ENCODE results near the gene TENT4A. TPM values are rescaled to one million over a fixed set of nuclear protein-coding genes. Genes with fewer than 3 reads are reported as not detected.

Gene TENT4A
- total RNA-seq, 1 donor = 21.4 TPM

GRCh38 chr5:6715758-6716628 lies 2.8 kb downstream of the TENT4A start:
- TF ChIP-seq, protein P1, sequence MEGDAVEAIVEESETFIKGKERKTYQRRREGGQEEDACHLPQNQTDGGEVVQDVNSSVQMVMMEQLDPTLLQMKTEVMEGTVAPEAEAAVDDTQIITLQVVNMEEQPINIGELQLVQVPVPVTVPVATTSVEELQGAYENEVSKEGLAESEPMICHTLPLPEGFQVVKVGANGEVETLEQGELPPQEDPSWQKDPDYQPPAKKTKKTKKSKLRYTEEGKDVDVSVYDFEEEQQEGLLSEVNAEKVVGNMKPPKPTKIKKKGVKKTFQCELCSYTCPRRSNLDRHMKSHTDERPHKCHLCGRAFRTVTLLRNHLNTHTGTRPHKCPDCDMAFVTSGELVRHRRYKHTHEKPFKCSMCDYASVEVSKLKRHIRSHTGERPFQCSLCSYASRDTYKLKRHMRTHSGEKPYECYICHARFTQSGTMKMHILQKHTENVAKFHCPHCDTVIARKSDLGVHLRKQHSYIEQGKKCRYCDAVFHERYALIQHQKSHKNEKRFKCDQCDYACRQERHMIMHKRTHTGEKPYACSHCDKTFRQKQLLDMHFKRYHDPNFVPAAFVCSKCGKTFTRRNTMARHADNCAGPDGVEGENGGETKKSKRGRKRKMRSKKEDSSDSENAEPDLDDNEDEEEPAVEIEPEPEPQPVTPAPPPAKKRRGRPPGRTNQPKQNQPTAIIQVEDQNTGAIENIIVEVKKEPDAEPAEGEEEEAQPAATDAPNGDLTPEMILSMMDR (IDR thresholded peaks at IDR 0.05; ENCODE audit: extremely low read depth, low read depth, low read length) = no peak
- Histone ChIP-seq H3K27me3 (ENCODE audit: insufficient read depth, low read length) (no peaks in the 10 kb centered on the region), H4K20me1 (ENCODE audit: insufficient read depth, low read length) (peaks cover 55% of the 10 kb centered on the region), H3K9me3 (ENCODE audit: low read depth, low read length) (no peaks in the 10 kb centered on the region), H3K4me2 (ENCODE audit: insufficient read depth, low read length) (peak overlapping the region; percentile 86), H2AFZ (ENCODE audit: low read length) (no peak overlapping the region), H3K4me1 (ENCODE audit: insufficient read depth, low read length) (peaks cover 35% of the 10 kb centered on the region), H3K4me3 (ENCODE audit: insufficient read depth, low read length) (peak overlapping the region; percentile 80), H3K27ac (ENCODE audit: low read depth, low read length) (peak overlapping the region; percentile 36), H3K79me2 (ENCODE audit: insufficient read depth, low read length) (peaks cover 67% of the 10 kb centered on the region), H3K36me3 (ENCODE audit: insufficient read depth, low read length) (no peaks in the 10 kb centered on the region)
- DNase-seq (ENCODE audit: insufficient read length, low spot score, missing footprints) = no peak

GRCh38 chr5:6716629-6717149 lies 3.5 kb downstream of the TENT4A start:
- Histone ChIP-seq H4K20me1 (ENCODE audit: insufficient read depth, low read length) (peaks cover 59% of the 10 kb centered on the region), H3K4me3 (ENCODE audit: insufficient read depth, low read length) (no peak overlapping the region), H3K4me1 (ENCODE audit: insufficient read depth, low read length) (peaks cover 39% of the 10 kb centered on the region)

DNA sequence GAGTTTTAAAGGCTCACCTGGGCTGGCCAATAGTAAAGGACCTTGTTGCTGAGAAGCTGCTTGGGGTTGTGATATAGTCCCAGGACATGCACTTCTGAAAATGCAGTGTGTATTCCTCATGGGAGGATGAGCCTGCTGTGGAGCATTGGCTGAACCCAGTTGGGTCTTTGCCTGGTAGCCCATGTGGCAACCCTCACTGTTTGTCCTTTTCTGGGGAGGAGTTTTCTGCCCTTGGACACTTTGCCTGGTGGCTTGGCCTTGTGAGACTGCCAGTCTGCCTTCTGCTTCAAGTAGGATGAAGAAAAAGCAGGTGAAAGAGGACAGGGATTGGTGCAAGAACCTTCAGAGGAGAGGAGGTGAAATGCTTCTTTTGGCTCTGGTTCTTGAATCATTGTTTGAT lies 4.0 kb downstream of the TENT4A start:
- TF ChIP-seq, protein P1 (IDR thresholded peaks at IDR 0.05; ENCODE audit: extremely low read depth, low read depth, low read length) = no peak
- Histone ChIP-seq H3K27ac (ENCODE audit: low read depth, low read length) (no peak overlapping the region), H3K4me2 (ENCODE audit: insufficient read depth, low read length) (no peak overlapping the region), H3K27me3 (ENCODE audit: insufficient read depth, low read length) (no peaks in the 10 kb centered on the region), H3K79me2 (ENCODE audit: insufficient read depth, low read length) (peaks cover 79% of the 10 kb centered on the region), H3K36me3 (ENCODE audit: insufficient read depth, low read length) (no peaks in the 10 kb centered on the region), H3K4me1 (ENCODE audit: insufficient read depth, low read length) (peaks cover 41% of the 10 kb centered on the region), H3K9me3 (ENCODE audit: low read depth, low read length) (no peaks in the 10 kb centered on the region), H4K20me1 (ENCODE audit: insufficient read depth, low read length) (peaks cover 64% of the 10 kb centered on the region), H2AFZ (ENCODE audit: low read length) (no peak overlapping the region), H3K4me3 (ENCODE audit: insufficient read depth, low read length) (no peak overlapping the region)
- no peak for DNase-seq (ENCODE audit: insufficient read length, low spot score, missing footprints)

More at GRCh38 chr5:6716629-6717149, 3.5 kb downstream of the TENT4A start:
- Histone ChIP-seq H3K79me2 (ENCODE audit: insufficient read depth, low read length) (peaks cover 73% of the 10 kb centered on the region), H3K27ac (ENCODE audit: low read depth, low read length) (no peak overlapping the region), H3K4me2 (ENCODE audit: insufficient read depth, low read length) (peak overlapping the region; percentile 86), H3K9me3 (ENCODE audit: low read depth, low read length) (no peaks in the 10 kb centered on the region), H3K27me3 (ENCODE audit: insufficient read depth, low read length) (no peaks in the 10 kb centered on the region), H3K36me3 (ENCODE audit: insufficient read depth, low read length) (no peaks in the 10 kb centered on the region), H2AFZ (ENCODE audit: low read length) (no peak overlapping the region)
- no peak for DNase-seq (ENCODE audit: insufficient read length, low spot score, missing footprints)
- TF ChIP-seq, protein P1 (IDR thresholded peaks at IDR 0.05; ENCODE audit: extremely low read depth, low read depth, low read length) = no peak

DNA sequence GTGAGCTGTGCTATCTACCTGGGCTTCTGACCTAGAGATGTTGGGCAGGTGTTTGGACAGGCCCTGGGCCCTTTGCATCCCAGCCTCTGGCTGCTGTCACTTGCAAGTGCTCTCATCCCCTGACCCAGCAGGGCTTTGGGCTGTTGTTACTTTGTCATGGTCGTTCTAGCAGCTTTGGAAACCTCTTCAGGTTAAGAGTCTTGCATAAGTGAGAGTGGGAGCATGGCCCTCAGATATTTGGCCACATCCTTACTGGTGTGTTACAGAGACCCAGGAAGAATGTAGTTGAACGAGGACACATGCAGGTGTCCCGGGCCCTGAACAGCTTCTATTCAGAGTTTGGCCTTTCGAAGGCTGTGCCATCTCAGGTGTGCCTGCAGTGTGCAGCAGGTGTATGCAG lies 4.5 kb downstream of the TENT4A start:
- no peak overlapping the region for H3K4me3 ChIP-seq (ENCODE audit: insufficient read depth, low read length)
- H3K36me3 ChIP-seq (ENCODE audit: insufficient read depth, low read length) = no peaks in the 10 kb centered on the region
- DNase-seq (ENCODE audit: insufficient read length, low spot score, missing footprints) = no peak
- H4K20me1 ChIP-seq (ENCODE audit: insufficient read depth, low read length) = peaks cover 68% of the 10 kb centered on the region
- H3K79me2 ChIP-seq (ENCODE audit: insufficient read depth, low read length) = peaks cover 83% of the 10 kb centered on the region
- no peaks in the 10 kb centered on the region for H3K27me3 ChIP-seq (ENCODE audit: insufficient read depth, low read length)
- H2AFZ ChIP-seq (ENCODE audit: low read length) = no peak overlapping the region
- no peak overlapping the region for H3K27ac ChIP-seq (ENCODE audit: low read depth, low read length)
- TF ChIP-seq, protein P1 (IDR thresholded peaks at IDR 0.05; ENCODE audit: extremely low read depth, low read depth, low read length) = no peak
- peaks cover 45% of the 10 kb centered on the region for H3K4me1 ChIP-seq (ENCODE audit: insufficient read depth, low read length)
- no peak overlapping the region for H3K4me2 ChIP-seq (ENCODE audit: insufficient read depth, low read length)
- H3K9me3 ChIP-seq (ENCODE audit: low read depth, low read length) = no peaks in the 10 kb centered on the region

Measured in osteoblast (primary cell).